WTC11 (cell line): ENCODE results near the gene IL6ST. TPM values are rescaled to one million over a fixed set of nuclear protein-coding genes. Genes with fewer than 3 reads are reported as not detected.
A peak's percentile ranks its signal among the peaks of the same experiment; 100 is the strongest.

Experiments
- ATAC-seq: fragments of 200-7000 bp; cut with Tn5 transposase; 2 replicates; pipeline ENCODE4 v1.10.0; 2021; ENCODE audit warnings: mild to moderate bottlenecking, moderate library complexity
- CTCF ChIA-PET: fragments of 300-600 bp; sonication (Branson Sonifier 250); formaldehyde crosslinking; loops from one replicate; lab custom pipeline; 2021; ENCODE audit warnings: antibody characterized with exemption; lab: Charles Lee
- POLR2A ChIA-PET: fragments of 350-600 bp; sonication (Branson Sonifier 250); formaldehyde crosslinking; loops from one replicate; lab custom pipeline; 2021; ENCODE audit warnings: antibody characterized with exemption; lab: Charles Lee
- DNase-seq: peaks from one replicate; pipeline ENCODE4 v3.0.0; 2021; ENCODE audit warnings: low spot score
- H3K27ac Mint-ChIP-seq: 2 replicates; pipeline ENCODE4 v1.8.0; 2021; ENCODE audit warnings: mixed read lengths
- H3K27me3 Mint-ChIP-seq: 2 replicates; pipeline ENCODE4 v1.8.0; 2021; ENCODE audit warnings: low read depth, mild to moderate bottlenecking, moderate library complexity, mixed read lengths
- H3K36me3 Mint-ChIP-seq: 2 replicates; pipeline ENCODE4 v1.8.0; 2021; ENCODE audit warnings: mixed read lengths
- H3K4me1 Mint-ChIP-seq: 2 replicates; pipeline ENCODE4 v1.8.0; 2022; ENCODE audit warnings: mixed read lengths
- H3K4me3 Mint-ChIP-seq: 2 replicates; pipeline ENCODE4 v1.8.0; 2021; ENCODE audit warnings: mild to moderate bottlenecking, moderate library complexity, mixed read lengths
- H3K9me3 Mint-ChIP-seq: 2 replicates; pipeline ENCODE4 v1.8.0; 2021; ENCODE audit warnings: mixed read lengths
- AFF4 ChIP-seq: sonication (generic); formaldehyde crosslinking; IDR thresholded peaks from 2 replicates; pipeline ENCODE4 v1.8.1; 2023; ENCODE audit warnings: mild to moderate bottlenecking, missing genetic modification reagents, borderline replicate concordance
- ARID4B ChIP-seq: sonication (generic); formaldehyde crosslinking; IDR thresholded peaks from 2 replicates; pipeline ENCODE4 v1.8.0; 2023; ENCODE audit warnings: missing genetic modification reagents, mild to moderate bottlenecking, borderline replicate concordance
- ATF6 ChIP-seq: sonication (generic); formaldehyde crosslinking; IDR thresholded peaks from 2 replicates; pipeline ENCODE4 v1.8.1; 2023; ENCODE audit warnings: mild to moderate bottlenecking, missing genetic modification reagents
- CREM ChIP-seq: sonication (generic); formaldehyde crosslinking; IDR thresholded peaks from 2 replicates; pipeline ENCODE4 v1.8.1; 2022; ENCODE audit warnings: mild to moderate bottlenecking, missing genetic modification reagents, moderate library complexity
- FOXJ3 ChIP-seq: sonication (generic); formaldehyde crosslinking; IDR thresholded peaks from 2 replicates; pipeline ENCODE4 v1.9.0; 2021; ENCODE audit warnings: missing genetic modification reagents, mild to moderate bottlenecking, borderline replicate concordance
- FOXP4 ChIP-seq: sonication (generic); formaldehyde crosslinking; IDR thresholded peaks from 2 replicates; pipeline ENCODE4 v1.8.0; 2022; ENCODE audit warnings: mild to moderate bottlenecking, missing genetic modification reagents
- GRHL2 ChIP-seq: fragments of 250-450 bp; sonication (Bioruptor Pico); IDR thresholded peaks from 2 replicates; pipeline ENCODE4 v1.8.0; 2022; ENCODE audit warnings: mild to moderate bottlenecking, moderate library complexity; ENCODE audit not compliant: insufficient replicate concordance, severe bottlenecking
- IRF1 ChIP-seq: sonication (generic); formaldehyde crosslinking; IDR thresholded peaks from 2 replicates; pipeline ENCODE4 v1.8.0; 2023; ENCODE audit warnings: missing genetic modification reagents
- KAT7 ChIP-seq: sonication (generic); formaldehyde crosslinking; IDR thresholded peaks from 2 replicates; pipeline ENCODE4 v1.8.1; 2023; ENCODE audit warnings: missing genetic modification reagents, mild to moderate bottlenecking, borderline replicate concordance
- PREB ChIP-seq: sonication (generic); formaldehyde crosslinking; IDR thresholded peaks from 2 replicates; pipeline ENCODE4 v1.8.1; 2022; ENCODE audit warnings: mild to moderate bottlenecking, missing genetic modification reagents, moderate library complexity, borderline replicate concordance
- RELA ChIP-seq: sonication (generic); formaldehyde crosslinking; IDR thresholded peaks from 2 replicates; pipeline ENCODE4 v1.8.1; 2022; ENCODE audit warnings: missing genetic modification reagents, mild to moderate bottlenecking, borderline replicate concordance
- RORB ChIP-seq: fragments of 250-450 bp; sonication (Bioruptor Pico); IDR thresholded peaks from 2 replicates; pipeline ENCODE4 v1.9.0; 2021; ENCODE audit warnings: mild to moderate bottlenecking
- SOX15 ChIP-seq: fragments of 250-450 bp; sonication (Bioruptor Pico); IDR thresholded peaks from 2 replicates; pipeline ENCODE4 v1.9.0; 2021; ENCODE audit warnings: mild to moderate bottlenecking
- ZNF219 ChIP-seq: sonication (generic); formaldehyde crosslinking; IDR thresholded peaks from 2 replicates; pipeline ENCODE4 v1.8.0; 2023; ENCODE audit warnings: missing genetic modification reagents, mild to moderate bottlenecking, borderline replicate concordance
- ZNF232 ChIP-seq: sonication (generic); formaldehyde crosslinking; IDR thresholded peaks from 2 replicates; pipeline ENCODE4 v1.8.0; 2022; ENCODE audit warnings: mild to moderate bottlenecking, missing genetic modification reagents
- ZNF281 ChIP-seq: sonication (generic); formaldehyde crosslinking; IDR thresholded peaks from 2 replicates; pipeline ENCODE4 v1.8.0; 2023; ENCODE audit warnings: mild to moderate bottlenecking, missing genetic modification reagents
- ZNF423 ChIP-seq: fragments of 250-450 bp; sonication (Bioruptor Pico); IDR thresholded peaks from 2 replicates; pipeline ENCODE4 v2.1.2; 2022; ENCODE audit warnings: mild to moderate bottlenecking, moderate library complexity
- total RNA-seq: library from RNA; stranded (reverse); gene quantifications from 3 replicates; pipeline ENCODE4 v1.2.3, GENCODE V29; 2021

Gene IL6ST
- total RNA-seq, 1 experiment from 2014 or later, result 8.4 TPM

GRCh38 chr5:55923177-55923771 lies 71.5 kb downstream of the IL6ST start:
- Mint-ChIP-seq H3K4me1 (peaks cover 16% of the 10 kb centered on the region), H3K9me3 (0 out of 2 replicates have a peak, but pooled peaks cover 3% of the 10 kb centered on the region), H3K27me3 (no peaks in the 10 kb centered on the region), H3K4me3 (no peak overlapping the region), H3K27ac (no peak overlapping the region), H3K36me3 (no peaks in the 10 kb centered on the region)
- peak; percentile 81 for ATAC-seq
- ChIA-PET CTCF (interaction anchor here (1.4 kb wide), 1 partner anchor 13 kb away, joined by 8 read pairs; no protein-coding TSS in a partner anchor), POLR2A (no interaction called here)
- no peak for TF ChIP-seq ATF6 (CRISPR knock-in tag)
- no peak for TF ChIP-seq FOXJ3 (CRISPR knock-in tag)
- no peak for TF ChIP-seq RORB (CRISPR knock-in tag)
- no peak for TF ChIP-seq KAT7 (CRISPR knock-in tag)
- TF ChIP-seq PREB, result no peak
- no peak for TF ChIP-seq ZNF219 (CRISPR knock-in tag)
- no peak for TF ChIP-seq FOXP4 (CRISPR knock-in tag)
- no peak for TF ChIP-seq RELA
- TF ChIP-seq CREM (CRISPR knock-in tag), result no peak
- DNase-seq, result peak; percentile 36

- CTCF ChIA-PET, result interaction anchor here (1.0 kb wide), 1 partner anchor 15 kb away, joined by 6 read pairs; no protein-coding TSS in a partner anchor
- Mint-ChIP-seq H3K36me3 (no peaks in the 10 kb centered on the region), H3K27ac (no peak overlapping the region), H3K27me3 (no peaks in the 10 kb centered on the region), H3K4me1 (peaks cover 16% of the 10 kb centered on the region), H3K9me3 (0 out of 2 replicates have a peak, but pooled peaks cover 3% of the 10 kb centered on the region), H3K4me3 (no peak overlapping the region)
- POLR2A ChIA-PET, result no interaction called here
- no peak for ATAC-seq
- DNase-seq, result no peak
- TF ChIP-seq ZNF232 (CRISPR knock-in tag) (no peak), AFF4 (CRISPR knock-in tag) (no peak), ZNF281 (no peak), ARID4B (CRISPR knock-in tag) (no peak), SOX15 (CRISPR knock-in tag) (no peak), IRF1 (CRISPR knock-in tag) (no peak), GRHL2 (CRISPR knock-in tag) (no peak), ZNF423 (no peak)
Measured at GRCh38 chr5:55921617-55922016, 73.1 kb downstream of the IL6ST start.
